Kidney epithelial cell (primary cell): ENCODE results near the gene CACNA1D. TPM values are rescaled to one million over a fixed set of nuclear protein-coding genes. Genes with fewer than 3 reads are reported as not detected.
A peak's percentile ranks its signal among the peaks of the same experiment; 100 is the strongest.

ENCODE experiments used
- DNase-seq: peaks from one replicate; pipeline ENCODE4 v3.0.0-alpha.2; 2010; ENCODE audit warnings: low read depth
- H3K27me3 ChIP-seq: 2 replicates; pipeline ENCODE4 v1.6.0; 2011; ENCODE audit warnings: low read length; ENCODE audit not compliant: control insufficient read depth, insufficient read depth
- H3K36me3 ChIP-seq: 2 replicates; pipeline ENCODE4 v1.5.1; 2011; ENCODE audit warnings: low read length; ENCODE audit not compliant: control insufficient read depth, insufficient read depth
- H3K4me3 ChIP-seq: 2 replicates; pipeline ENCODE4 v1.5.1; 2011; ENCODE audit warnings: low read depth, mild to moderate bottlenecking, control low read depth, low read length
- CTCF ChIP-seq: IDR thresholded peaks from 2 replicates; pipeline ENCODE4 v1.5.1; 2011; ENCODE audit warnings: mild to moderate bottlenecking, moderate library complexity, low read length, control low read depth, inconsistent platforms; ENCODE audit not compliant: insufficient read depth, poor library complexity, severe bottlenecking
- total RNA-seq: library from RNA; depleted of rRNA; stranded (reverse); fragments of >200 nt; gene quantifications from 2 replicates; pipeline ENCODE4 v1.2.3, GENCODE V29; 2015

Gene CACNA1D
- total RNA-seq, 1 donor from 2014 or later = 0.21 TPM

- H3K27me3 ChIP-seq = peaks cover 5% of the 10 kb centered on the region
Measured at GRCh38 chr3:53846134-53846850, 351.9 kb downstream of the CACNA1D start, which contains the start of the genes CHDH and IL17RB. CHDH (minus strand) TSS chr3:53846419; CDS start chr3:53824008, 22,411 bp downstream. IL17RB (plus strand) TSS chr3:53846568; CDS start chr3:53846589, 21 bp downstream.

GRCh38 chr3:53846851-53847155 lies 352.4 kb downstream of the CACNA1D start:
- no peak for TF ChIP-seq CTCF
- Histone ChIP-seq H3K4me3 (peak overlapping the region; percentile 52), H3K27me3 (peaks cover 5% of the 10 kb centered on the region), H3K36me3 (no peaks in the 10 kb centered on the region)
- DNase-seq = no peak

More at GRCh38 chr3:53846134-53846850, 351.9 kb downstream of the CACNA1D start, which contains the start of the genes CHDH and IL17RB:
- TF ChIP-seq CTCF = no peak
- Histone ChIP-seq H3K36me3 (no peaks in the 10 kb centered on the region), H3K4me3 (peak within 1 kb of the TSS; percentile 52)
- DNase-seq = no peak

- no peaks in the 10 kb centered on the region for H3K36me3 ChIP-seq
- no peak for TF ChIP-seq CTCF
- H3K4me3 ChIP-seq = no peak overlapping the region
- peaks cover 5% of the 10 kb centered on the region for H3K27me3 ChIP-seq
- no peak for DNase-seq
Measured at GRCh38 chr3:53849916-53850315, 355.5 kb downstream of the CACNA1D start.

GRCh38 chr3:53850895-53851294 lies 356.5 kb downstream of the CACNA1D start:
- H3K27me3 ChIP-seq = peaks cover 5% of the 10 kb centered on the region
- DNase-seq = no peak
- TF ChIP-seq CTCF = no peak

GRCh38 chr3:53856964-53857363 lies 362.6 kb downstream of the CACNA1D start:
- Histone ChIP-seq H3K36me3 (no peaks in the 10 kb centered on the region), H3K27me3 (no peaks in the 10 kb centered on the region), H3K4me3 (no peak overlapping the region)
- DNase-seq = no peak
- no peak for TF ChIP-seq CTCF

More at GRCh38 chr3:53850895-53851294, 356.5 kb downstream of the CACNA1D start:
- Histone ChIP-seq H3K36me3 (no peaks in the 10 kb centered on the region), H3K4me3 (no peak overlapping the region)
